OCI-LY7 (cell line): Measurements from ENCODE around the gene PARVG. TPM values are rescaled to one million over a fixed set of nuclear protein-coding genes. Genes with fewer than 3 reads are reported as not detected.

Experiments used
- BruUV-seq: library from RNA; stranded (reverse); fragments of 400-500 nt; replicated peaks from 2 replicates; lab custom pipeline; 2021; lab: Mats Ljungman, UMichigan
- CTCF ChIA-PET: fragments of 300-600 bp; sonication (Branson Sonifier 250); formaldehyde crosslinking; loops from one replicate; lab custom pipeline; 2022; ENCODE audit warnings: antibody characterized with exemption; ENCODE audit not compliant: unreplicated experiment; lab: Charles Lee
- POLR2A ChIA-PET: fragments of 300-600 bp; sonication (Branson Sonifier 250); formaldehyde crosslinking; loops from one replicate; lab custom pipeline; 2022; ENCODE audit warnings: antibody characterized with exemption; lab: Charles Lee
- DNase-seq: peaks from one replicate; pipeline ENCODE4 v3.0.0-alpha.2; 2015; ENCODE audit warnings: low spot score
- H2AFZ ChIP-seq: fragments of 200-600 bp; sonication (generic), shearing (Covaris generic); 2 replicates; pipeline ENCODE4 v1.6.1; 2014; ENCODE audit warnings: mild to moderate bottlenecking, antibody characterized with exemption, low read length, moderate library complexity
- H3K27ac ChIP-seq: fragments of 200-600 bp; sonication (generic); 2 replicates; pipeline ENCODE4 v1.5.1; 2014; ENCODE audit warnings: mixed run types, low read depth, mild to moderate bottlenecking, moderate library complexity, low read length, inconsistent platforms; ENCODE audit not compliant: poor library complexity, severe bottlenecking
- H3K36me3 ChIP-seq: fragments of 200-600 bp; sonication (generic); 2 replicates; pipeline ENCODE4 v1.6.1; 2014; ENCODE audit warnings: mild to moderate bottlenecking, antibody characterized with exemption, low read length, moderate library complexity, mixed read lengths; ENCODE audit not compliant: insufficient read depth
- H3K4me1 ChIP-seq: fragments of 200-600 bp; sonication (generic); 2 replicates; pipeline ENCODE4 v1.5.1; 2014; ENCODE audit warnings: mild to moderate bottlenecking, low read length; ENCODE audit not compliant: insufficient read depth, poor library complexity, severe bottlenecking
- H3K4me2 ChIP-seq: fragments of 200-600 bp; sonication (generic); 2 replicates; pipeline ENCODE4 v1.6.1; 2014; ENCODE audit warnings: mild to moderate bottlenecking, low read length
- H3K4me3 ChIP-seq: fragments of 200-600 bp; sonication (generic); 2 replicates; pipeline ENCODE4 v1.5.1; 2014; ENCODE audit warnings: mild to moderate bottlenecking, low read depth, low read length; ENCODE audit not compliant: poor library complexity, severe bottlenecking
- H3K79me2 ChIP-seq: fragments of 200-600 bp; sonication (generic); 2 replicates; pipeline ENCODE4 v1.6.1; 2016; ENCODE audit warnings: low read depth, mild to moderate bottlenecking, low read length, moderate library complexity, mixed read lengths; ENCODE audit not compliant: insufficient read depth
- H3K9me2 ChIP-seq: fragments of 200-600 bp; sonication (generic); 2 replicates; pipeline ENCODE4 v1.6.1; 2016; ENCODE audit warnings: mild to moderate bottlenecking, low read length, mixed read lengths; ENCODE audit not compliant: insufficient read depth
- H3K9me3 ChIP-seq: fragments of 200-600 bp; sonication (generic); 2 replicates; pipeline ENCODE4 v1.6.1; 2014; ENCODE audit warnings: mild to moderate bottlenecking, mixed run types, low read length, mixed read lengths
- H4K20me1 ChIP-seq: fragments of 200-600 bp; sonication (generic); 2 replicates; pipeline ENCODE4 v1.6.1; 2014; ENCODE audit warnings: mild to moderate bottlenecking, antibody characterized with exemption, low read length, moderate library complexity, mixed read lengths; ENCODE audit not compliant: insufficient read depth
- CTCF ChIP-seq: fragments of 200-600 bp; sonication (generic); conservative IDR thresholded peaks from 2 replicates; pipeline ENCODE4 v1.5.1; 2014; ENCODE audit warnings: mild to moderate bottlenecking, antibody characterized with exemption, low read length, moderate library complexity, mixed read lengths
- EZH2phosphoT487 ChIP-seq: fragments of 200-600 bp; sonication (generic); IDR thresholded peaks from 2 replicates; pipeline ENCODE4 v1.6.1; 2018; ENCODE audit warnings: low read depth, borderline replicate concordance, mild to moderate bottlenecking, mixed run types, antibody characterized with exemption, low read length, moderate library complexity, mixed read lengths
- intact Hi-C: fragments of 100-400 bp; cut with micrococcal nuclease; formaldehyde crosslinking; loops from one replicate; pipeline ENCODE4 v1.10.0; 2022; ENCODE audit not compliant: unreplicated experiment
- total RNA-seq, 2 experiments: library from RNA; depleted of rRNA in 1 of 2; stranded (reverse); fragments of >200 nt in 1 of 2; shearing (Covaris generic) in 1 of 2; gene quantifications; 2 replicates each; pipeline ENCODE4 v1.2.3, GENCODE V29; 2014 to 2022

PARVG gene
- total RNA-seq, 2 experiments from 2014 or later: 0.85 to 7.7 TPM

- POLR2A ChIA-PET: no interaction called here
- BruUV-seq: no TSS peak
These were observed 7.0 kb downstream of the PARVG start for GRCh38 chr22:44187652-44188230.

GRCh38 chr22:44188316-44188715, 7.6 kb downstream of the PARVG start:
- CTCF ChIA-PET: no interaction called here
- no peak overlapping the region for H3K4me2 ChIP-seq
- POLR2A ChIA-PET: no interaction called here
- no peaks in the 10 kb centered on the region for H4K20me1 ChIP-seq
- no peaks in the 10 kb centered on the region for H3K4me1 ChIP-seq
- no peak overlapping the region for H3K27ac ChIP-seq
- no TSS peak for BruUV-seq
- intact Hi-C loops: no loop called here
- no peaks in the 10 kb centered on the region for H3K9me3 ChIP-seq
- no peaks in the 10 kb centered on the region for H3K9me2 ChIP-seq
- DNase-seq: no peak
- TF ChIP-seq EZH2phosphoT487: no peak
- no peak for TF ChIP-seq CTCF
- no peak overlapping the region for H2AFZ ChIP-seq
- no peaks in the 10 kb centered on the region for H3K36me3 ChIP-seq
- no peaks in the 10 kb centered on the region for H3K79me2 ChIP-seq
- no peak overlapping the region for H3K4me3 ChIP-seq

More at GRCh38 chr22:44187652-44188230, 7.0 kb downstream of the PARVG start:
- Histone ChIP-seq H3K9me2 (no peaks in the 10 kb centered on the region), H2AFZ (no peak overlapping the region), H3K27ac (no peak overlapping the region), H3K36me3 (no peaks in the 10 kb centered on the region), H3K79me2 (no peaks in the 10 kb centered on the region), H3K4me2 (no peak overlapping the region), H4K20me1 (no peaks in the 10 kb centered on the region), H3K4me3 (no peak overlapping the region), H3K9me3 (no peaks in the 10 kb centered on the region), H3K4me1 (peaks cover 6% of the 10 kb centered on the region)
- DNase-seq: no peak
- CTCF ChIA-PET: no interaction called here
- intact Hi-C loops: no loop called here
- no peak for TF ChIP-seq EZH2phosphoT487
- no peak for TF ChIP-seq CTCF

GRCh38 chr22:44188986-44189630, 8.4 kb downstream of the PARVG start:
- H3K27ac ChIP-seq: no peak overlapping the region
- no peak overlapping the region for H3K4me3 ChIP-seq
- H2AFZ ChIP-seq: no peak overlapping the region
- TF ChIP-seq EZH2phosphoT487 (no peak), CTCF (no peak)
- DNase-seq: no peak
- no peaks in the 10 kb centered on the region for H3K9me2 ChIP-seq
- H3K9me3 ChIP-seq: no peaks in the 10 kb centered on the region
- intact Hi-C loops: no loop called here
- ChIA-PET POLR2A (no interaction called here), CTCF (no interaction called here)
- no peak overlapping the region for H3K4me2 ChIP-seq
- no peaks in the 10 kb centered on the region for H4K20me1 ChIP-seq
- no peaks in the 10 kb centered on the region for H3K4me1 ChIP-seq
- H3K79me2 ChIP-seq: no peaks in the 10 kb centered on the region
- no TSS peak for BruUV-seq
- no peaks in the 10 kb centered on the region for H3K36me3 ChIP-seq
